ENCODE results near the gene POLD2.

The POLD2 gene

DNA sequence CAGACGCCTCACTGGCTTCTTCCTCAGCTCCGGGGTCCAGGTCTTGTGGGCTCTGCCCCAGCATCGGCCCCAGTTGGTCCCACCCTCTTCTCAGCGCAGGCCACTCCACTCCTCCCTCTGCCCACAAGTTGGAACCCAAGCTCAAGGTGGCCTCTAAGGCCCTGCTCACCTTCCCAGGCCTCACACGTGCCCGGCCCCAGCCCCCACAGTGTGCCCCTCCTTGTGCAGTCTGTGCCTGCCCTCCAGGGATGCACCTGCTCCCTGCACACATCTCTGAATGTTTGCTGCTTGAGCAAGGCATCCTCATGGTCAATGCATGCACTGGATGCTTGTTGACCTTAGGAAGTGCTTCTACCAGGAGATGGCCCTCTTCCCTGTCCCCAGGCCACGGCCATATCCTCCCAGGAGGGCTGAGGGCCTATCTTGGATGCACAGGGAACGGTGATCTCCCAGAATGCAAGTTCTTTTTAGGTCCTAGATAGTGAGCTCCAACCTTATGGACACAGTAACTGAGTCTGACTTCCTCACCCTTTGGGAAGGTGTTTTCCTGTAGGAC, 26.9 kb downstream of the POLD2 start:
- Histone ChIP-seq H3K79me2 (ENCODE audit: insufficient read depth, low read length) (no peaks in the 10 kb centered on the region), H3F3A (ENCODE audit: low read depth) (peaks cover 9% of the 10 kb centered on the region), H3K9me3 (ENCODE audit: insufficient read depth, low read depth, low read length) (no peaks in the 10 kb centered on the region), H3K4me1 (ENCODE audit: insufficient read depth, low read length, poor library complexity, severe bottlenecking) (peaks cover 70% of the 10 kb centered on the region), H3K4me3 (ENCODE audit: low read length, poor library complexity, severe bottlenecking) (peak overlapping the region; percentile 14), H4K20me1 (ENCODE audit: insufficient read depth, low read length, poor library complexity, severe bottlenecking) (no peaks in the 10 kb centered on the region), H3K9me2 (replicated peaks; ENCODE audit: low read depth, low read length) (no peaks in the 10 kb centered on the region), H2AFZ (ENCODE audit: low read length) (no peak overlapping the region), H3K4me2 (ENCODE audit: low read depth, low read length, poor library complexity, severe bottlenecking) (peak overlapping the region; percentile 55), H3K36me3 (ENCODE audit: insufficient read depth, low read length) (no peaks in the 10 kb centered on the region), H3K27me3 (ENCODE audit: insufficient read depth, low read length, poor library complexity, severe bottlenecking) (no peaks in the 10 kb centered on the region), H3K9ac (ENCODE audit: low read depth, low read length, poor library complexity, severe bottlenecking) (peak overlapping the region; percentile 74)
- no peak for TF ChIP-seq EZH2phosphoT487 (IDR thresholded peaks at IDR 0.05; ENCODE audit: borderline replicate concordance)
- TF ChIP-seq, protein P1, sequence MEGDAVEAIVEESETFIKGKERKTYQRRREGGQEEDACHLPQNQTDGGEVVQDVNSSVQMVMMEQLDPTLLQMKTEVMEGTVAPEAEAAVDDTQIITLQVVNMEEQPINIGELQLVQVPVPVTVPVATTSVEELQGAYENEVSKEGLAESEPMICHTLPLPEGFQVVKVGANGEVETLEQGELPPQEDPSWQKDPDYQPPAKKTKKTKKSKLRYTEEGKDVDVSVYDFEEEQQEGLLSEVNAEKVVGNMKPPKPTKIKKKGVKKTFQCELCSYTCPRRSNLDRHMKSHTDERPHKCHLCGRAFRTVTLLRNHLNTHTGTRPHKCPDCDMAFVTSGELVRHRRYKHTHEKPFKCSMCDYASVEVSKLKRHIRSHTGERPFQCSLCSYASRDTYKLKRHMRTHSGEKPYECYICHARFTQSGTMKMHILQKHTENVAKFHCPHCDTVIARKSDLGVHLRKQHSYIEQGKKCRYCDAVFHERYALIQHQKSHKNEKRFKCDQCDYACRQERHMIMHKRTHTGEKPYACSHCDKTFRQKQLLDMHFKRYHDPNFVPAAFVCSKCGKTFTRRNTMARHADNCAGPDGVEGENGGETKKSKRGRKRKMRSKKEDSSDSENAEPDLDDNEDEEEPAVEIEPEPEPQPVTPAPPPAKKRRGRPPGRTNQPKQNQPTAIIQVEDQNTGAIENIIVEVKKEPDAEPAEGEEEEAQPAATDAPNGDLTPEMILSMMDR (conservative IDR thresholded peaks at IDR 0.05; ENCODE audit: low read length): no peak

DNA sequence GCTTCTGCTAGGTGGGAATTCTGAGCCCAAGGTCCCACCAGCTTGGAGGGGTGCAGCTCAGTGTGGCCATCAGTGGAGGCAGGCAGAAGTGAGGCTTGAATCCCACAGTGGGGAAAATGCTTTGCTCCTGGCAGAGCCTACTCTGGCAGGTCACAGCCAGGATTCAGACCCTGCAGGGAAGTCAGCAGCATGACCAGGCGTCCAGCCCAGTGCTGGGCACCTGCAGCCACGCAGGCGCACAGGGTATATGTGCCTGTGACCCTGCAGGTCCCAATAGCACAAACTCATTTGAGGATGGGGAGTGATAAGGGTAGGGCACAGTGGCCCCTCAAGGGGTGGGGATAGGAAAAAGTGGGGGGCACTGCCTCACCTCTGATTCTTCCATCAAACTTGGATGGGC, 27.6 kb downstream of the POLD2 start:
- Histone ChIP-seq H3K9me2 (replicated peaks; ENCODE audit: low read depth, low read length) (no peaks in the 10 kb centered on the region), H3K4me3 (ENCODE audit: low read length, poor library complexity, severe bottlenecking) (no peak overlapping the region), H3K36me3 (ENCODE audit: insufficient read depth, low read length) (no peaks in the 10 kb centered on the region), H2AFZ (ENCODE audit: low read length) (no peak overlapping the region), H3K9ac (ENCODE audit: low read depth, low read length, poor library complexity, severe bottlenecking) (peak overlapping the region; percentile 74), H3K4me1 (ENCODE audit: insufficient read depth, low read length, poor library complexity, severe bottlenecking) (peaks cover 68% of the 10 kb centered on the region), H3F3A (ENCODE audit: low read depth) (peaks cover 9% of the 10 kb centered on the region), H3K9me3 (ENCODE audit: insufficient read depth, low read depth, low read length) (no peaks in the 10 kb centered on the region), H3K79me2 (ENCODE audit: insufficient read depth, low read length) (no peaks in the 10 kb centered on the region), H4K20me1 (ENCODE audit: insufficient read depth, low read length, poor library complexity, severe bottlenecking) (no peaks in the 10 kb centered on the region), H3K4me2 (ENCODE audit: low read depth, low read length, poor library complexity, severe bottlenecking) (no peak overlapping the region), H3K27me3 (ENCODE audit: insufficient read depth, low read length, poor library complexity, severe bottlenecking) (no peaks in the 10 kb centered on the region)
- TF ChIP-seq, protein P1 (conservative IDR thresholded peaks at IDR 0.05; ENCODE audit: low read length): no peak
- TF ChIP-seq EZH2phosphoT487 (IDR thresholded peaks at IDR 0.05; ENCODE audit: borderline replicate concordance): no peak

DNA sequence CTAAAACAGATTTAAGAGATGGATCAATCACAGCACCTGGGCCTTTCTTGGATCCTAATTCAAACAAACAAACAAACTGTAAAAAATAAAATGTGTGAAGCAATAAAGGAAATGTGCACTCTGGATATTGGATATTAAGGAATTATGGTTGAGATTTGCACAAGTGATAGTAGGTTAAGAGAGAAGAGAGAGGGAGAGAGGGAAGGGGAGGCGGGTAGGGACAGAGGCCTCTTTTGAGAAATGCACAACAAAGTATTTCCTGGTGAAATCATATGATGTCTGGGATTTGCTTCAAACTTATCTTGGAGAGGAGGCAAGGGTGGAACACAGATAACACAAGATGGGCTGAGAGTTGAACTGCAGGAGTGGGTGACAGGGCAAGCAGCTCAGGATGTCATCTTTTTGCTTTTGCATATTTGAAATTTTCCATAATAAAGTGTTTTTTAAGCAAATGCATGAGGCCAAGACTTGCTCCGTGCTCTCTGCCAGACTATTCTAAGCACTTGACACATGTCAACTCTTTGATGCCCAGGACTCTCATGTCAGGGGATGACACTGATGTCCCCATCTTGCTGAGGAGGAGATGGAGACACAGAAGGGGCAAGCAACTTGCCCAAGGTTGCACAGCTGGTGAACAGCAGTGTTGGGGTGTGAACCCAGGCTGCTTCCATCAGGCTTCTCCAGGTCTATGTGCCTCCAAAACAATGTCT, 28.3 kb downstream of the POLD2 start:
- peaks cover 61% of the 10 kb centered on the region for H3K4me1 ChIP-seq (ENCODE audit: insufficient read depth, low read length, poor library complexity, severe bottlenecking)
- no peaks in the 10 kb centered on the region for H4K20me1 ChIP-seq (ENCODE audit: insufficient read depth, low read length, poor library complexity, severe bottlenecking)
- H3K27me3 ChIP-seq (ENCODE audit: insufficient read depth, low read length, poor library complexity, severe bottlenecking): no peaks in the 10 kb centered on the region
- TF ChIP-seq EZH2phosphoT487 (IDR thresholded peaks at IDR 0.05; ENCODE audit: borderline replicate concordance): no peak
- TF ChIP-seq, protein P1 (conservative IDR thresholded peaks at IDR 0.05; ENCODE audit: low read length): no peak
- H3K9me2 ChIP-seq (replicated peaks; ENCODE audit: low read depth, low read length): no peaks in the 10 kb centered on the region
- H3K9me3 ChIP-seq (ENCODE audit: insufficient read depth, low read depth, low read length): no peaks in the 10 kb centered on the region
- no peaks in the 10 kb centered on the region for H3K79me2 ChIP-seq (ENCODE audit: insufficient read depth, low read length)
- peak overlapping the region; percentile 74 for H3K9ac ChIP-seq (ENCODE audit: low read depth, low read length, poor library complexity, severe bottlenecking)
- H3K4me3 ChIP-seq (ENCODE audit: low read length, poor library complexity, severe bottlenecking): no peak overlapping the region
- no peak overlapping the region for H2AFZ ChIP-seq (ENCODE audit: low read length)
- no peak overlapping the region for H3K4me2 ChIP-seq (ENCODE audit: low read depth, low read length, poor library complexity, severe bottlenecking)
- H3K36me3 ChIP-seq (ENCODE audit: insufficient read depth, low read length): no peaks in the 10 kb centered on the region
- peaks cover 9% of the 10 kb centered on the region for H3F3A ChIP-seq (ENCODE audit: low read depth)

All from Loucy (cell line).